ENCODE data around the gene PLAC8L1.

DNA sequence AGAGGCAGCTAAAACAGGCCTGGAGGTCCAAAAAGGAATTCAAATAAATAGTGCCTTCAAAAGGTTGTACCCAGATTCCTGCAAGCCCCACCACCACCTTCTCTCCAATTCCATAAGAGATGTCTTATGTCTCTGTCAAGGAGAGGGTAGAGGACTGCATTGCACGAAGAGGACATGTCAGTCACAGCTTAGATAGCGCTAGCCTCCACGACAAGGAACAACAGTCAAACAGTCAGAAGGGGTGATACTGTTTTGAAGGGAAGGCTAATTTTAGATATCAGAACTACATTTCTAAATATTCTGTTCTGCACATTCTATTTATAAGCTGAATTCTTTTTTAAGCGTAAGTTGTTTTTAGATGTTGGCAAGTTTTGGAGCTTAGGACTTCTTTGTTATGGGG, 34.2 kb downstream of the PLAC8L1 start:
- TF ChIP-seq CTCF (IDR thresholded peaks at IDR 0.05) (no peak), POLR2A (IDR thresholded peaks at IDR 0.05) (no peak)
